Hematopoietic multipotent progenitor cell (in vitro differentiated cells): ENCODE data around the gene CRYBG2. TPM values are rescaled to one million over a fixed set of nuclear protein-coding genes. Genes with fewer than 3 reads are reported as not detected.

Experiments used
- DNase-seq, 3 donors: peaks; one replicate each; pipeline ENCODE4 v3.0.0-alpha.2; 2011 to 2015; ENCODE audit warnings: low read depth in 2 of 3, low spot score in 2 of 3
- total RNA-seq: library from RNA; depleted of rRNA; stranded (reverse); fragments of >200 nt; gene quantifications from one replicate; pipeline ENCODE4 v1.2.3, GENCODE V29; 2012

CRYBG2 gene
- total RNA-seq, 1 donor, result under 0.01 TPM

DNA sequence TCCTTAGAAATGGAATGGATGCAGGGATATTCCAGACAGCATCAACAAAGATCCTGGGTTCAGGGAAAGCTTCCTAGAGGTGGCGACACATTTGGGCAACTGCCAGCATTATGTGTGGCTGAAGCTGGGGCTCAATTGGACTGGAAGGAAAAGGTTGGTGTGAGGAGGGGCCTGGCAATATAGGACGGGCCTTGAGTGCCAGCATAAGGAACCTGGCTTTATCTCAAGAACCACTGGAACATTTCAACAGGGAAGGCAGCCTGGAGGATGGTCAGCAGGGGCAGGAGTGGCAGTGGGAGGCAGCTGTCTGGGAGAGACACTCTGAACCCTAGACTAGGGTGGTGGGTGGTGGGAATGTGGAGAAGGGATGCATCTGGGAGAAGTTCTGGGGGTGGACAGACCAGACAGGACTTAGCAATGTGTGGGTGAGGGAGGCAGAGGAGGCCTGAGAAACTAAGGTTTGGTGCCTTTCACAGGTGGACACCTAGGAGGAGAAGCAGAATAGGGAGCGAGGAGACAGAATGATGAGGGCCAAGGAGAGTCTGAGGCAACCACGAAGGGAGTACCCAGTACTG, 70.6 kb downstream of the CRYBG2 start:
- no peak for DNase-seq

DNA sequence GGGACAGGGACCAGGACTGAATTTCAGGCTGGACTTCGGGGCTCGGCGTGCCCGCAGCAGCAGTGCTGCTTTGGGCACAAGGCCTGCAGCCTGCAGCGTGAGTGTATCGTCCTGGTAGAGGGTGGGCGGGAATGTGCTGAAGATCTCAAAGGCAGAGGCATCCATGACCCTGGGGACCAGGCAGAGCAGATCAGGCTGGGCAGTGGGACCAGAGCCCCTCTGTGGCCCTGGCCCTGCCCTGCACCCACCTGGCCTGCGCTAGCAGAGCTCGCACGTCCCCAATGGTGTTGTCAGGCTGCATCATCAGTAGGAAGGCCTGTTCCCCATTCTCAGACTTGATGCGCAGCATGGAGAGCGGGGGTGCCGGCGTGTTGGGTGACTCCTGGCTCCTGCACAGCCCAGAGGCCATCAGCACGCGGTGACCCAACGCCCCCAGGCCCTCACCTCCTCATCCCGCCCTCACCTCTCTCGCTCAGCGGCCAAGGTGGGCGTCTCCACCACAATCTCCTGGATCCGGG, 71.5 kb downstream of the CRYBG2 start:
- DNase-seq, result no peak

DNA sequence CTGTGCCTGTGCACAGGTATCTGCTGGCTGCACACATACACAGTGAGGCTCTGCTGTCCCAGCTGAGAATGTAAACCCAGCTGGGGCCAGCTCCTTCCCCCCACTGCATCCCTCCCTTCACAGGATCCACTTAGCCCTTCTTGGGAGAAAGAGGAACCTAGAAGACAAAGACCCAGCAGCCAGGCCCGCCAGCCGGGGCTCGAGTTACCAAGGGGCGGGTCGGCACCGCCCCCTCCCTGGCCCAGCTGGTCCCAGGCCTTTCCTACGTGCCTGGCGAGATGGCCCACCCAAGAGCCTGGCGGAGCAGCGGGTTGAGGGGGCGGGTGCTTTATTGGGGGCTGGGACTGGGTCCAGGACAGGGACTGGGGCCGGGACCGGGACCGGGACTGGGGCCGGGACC, 72.0 kb downstream of the CRYBG2 start:
- DNase-seq, result peak in 1 of 3 donors; percentile 54

DNA sequence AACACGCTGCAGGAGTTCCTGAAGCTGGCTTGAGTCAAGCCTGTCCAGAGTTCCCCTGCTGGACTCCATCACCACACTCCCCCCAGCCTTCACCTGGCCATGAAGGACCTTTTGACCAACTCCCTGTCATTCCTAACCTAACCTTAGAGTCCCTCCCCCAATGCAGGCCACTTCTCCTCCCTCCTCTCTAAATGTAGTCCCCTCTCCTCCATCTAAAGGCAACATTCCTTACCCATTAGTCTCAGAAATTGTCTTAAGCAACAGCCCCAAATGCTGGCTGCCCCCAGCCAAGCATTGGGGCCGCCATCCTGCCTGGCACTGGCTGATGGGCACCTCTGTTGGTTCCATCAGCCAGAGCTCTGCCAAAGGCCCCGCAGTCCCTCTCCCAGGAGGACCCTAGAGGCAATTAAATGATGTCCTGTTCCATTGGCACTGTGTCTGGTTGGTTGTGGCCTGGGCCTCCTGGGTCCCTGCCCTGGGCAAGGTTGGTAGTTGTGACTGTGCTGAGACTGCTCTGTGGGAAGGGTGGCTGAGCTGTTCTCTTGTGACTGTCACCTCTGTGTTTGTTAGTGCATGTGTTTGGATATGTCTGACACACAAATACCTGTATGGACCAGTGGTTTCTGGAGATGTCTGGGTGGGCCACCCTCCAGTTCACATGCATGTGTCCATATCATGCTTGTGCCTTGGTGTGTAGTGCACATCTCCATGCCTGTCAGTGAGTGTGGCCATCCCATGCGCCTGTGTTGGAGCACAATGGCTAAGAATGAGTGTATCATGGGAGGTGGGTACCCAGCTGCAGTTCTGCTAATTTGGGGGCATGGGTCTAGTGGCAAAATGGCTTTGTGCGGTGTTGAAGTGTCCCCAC, 72.6 kb downstream of the CRYBG2 start:
- no peak for DNase-seq

DNA sequence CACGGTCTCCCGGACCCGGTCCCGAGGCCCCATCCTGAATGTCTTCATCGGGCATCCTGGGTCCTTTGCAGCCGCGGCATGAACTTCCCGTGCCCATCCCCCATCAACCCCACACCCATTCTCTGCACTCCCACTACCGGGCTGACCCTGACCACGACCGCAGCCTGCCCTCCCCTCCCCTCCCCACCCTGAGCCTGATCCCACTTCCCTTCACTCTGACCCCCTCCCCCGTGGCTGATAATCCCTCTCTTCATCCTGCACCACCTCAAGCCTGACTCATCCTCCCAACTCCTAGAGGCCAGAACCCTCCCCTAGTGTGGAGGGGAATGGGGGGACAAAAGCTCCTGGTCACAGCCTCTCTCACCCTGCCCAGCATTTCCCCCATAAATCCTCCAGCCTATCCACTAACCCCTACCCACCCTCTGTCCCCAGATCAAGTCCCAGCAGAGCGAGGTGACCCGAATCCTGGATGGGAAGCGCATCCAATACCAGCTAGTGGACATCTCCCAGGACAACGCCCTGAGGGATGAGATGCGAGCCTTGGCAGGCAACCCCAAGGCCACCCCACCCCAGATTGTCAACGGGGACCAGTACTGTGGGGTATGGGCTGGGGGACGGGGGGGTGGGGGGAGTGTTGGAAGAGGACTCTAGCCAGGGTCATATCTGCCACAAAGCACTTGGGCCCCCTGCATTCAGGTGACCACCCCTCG, 73.4 kb downstream of the CRYBG2 start:
- no peak for DNase-seq

DNA sequence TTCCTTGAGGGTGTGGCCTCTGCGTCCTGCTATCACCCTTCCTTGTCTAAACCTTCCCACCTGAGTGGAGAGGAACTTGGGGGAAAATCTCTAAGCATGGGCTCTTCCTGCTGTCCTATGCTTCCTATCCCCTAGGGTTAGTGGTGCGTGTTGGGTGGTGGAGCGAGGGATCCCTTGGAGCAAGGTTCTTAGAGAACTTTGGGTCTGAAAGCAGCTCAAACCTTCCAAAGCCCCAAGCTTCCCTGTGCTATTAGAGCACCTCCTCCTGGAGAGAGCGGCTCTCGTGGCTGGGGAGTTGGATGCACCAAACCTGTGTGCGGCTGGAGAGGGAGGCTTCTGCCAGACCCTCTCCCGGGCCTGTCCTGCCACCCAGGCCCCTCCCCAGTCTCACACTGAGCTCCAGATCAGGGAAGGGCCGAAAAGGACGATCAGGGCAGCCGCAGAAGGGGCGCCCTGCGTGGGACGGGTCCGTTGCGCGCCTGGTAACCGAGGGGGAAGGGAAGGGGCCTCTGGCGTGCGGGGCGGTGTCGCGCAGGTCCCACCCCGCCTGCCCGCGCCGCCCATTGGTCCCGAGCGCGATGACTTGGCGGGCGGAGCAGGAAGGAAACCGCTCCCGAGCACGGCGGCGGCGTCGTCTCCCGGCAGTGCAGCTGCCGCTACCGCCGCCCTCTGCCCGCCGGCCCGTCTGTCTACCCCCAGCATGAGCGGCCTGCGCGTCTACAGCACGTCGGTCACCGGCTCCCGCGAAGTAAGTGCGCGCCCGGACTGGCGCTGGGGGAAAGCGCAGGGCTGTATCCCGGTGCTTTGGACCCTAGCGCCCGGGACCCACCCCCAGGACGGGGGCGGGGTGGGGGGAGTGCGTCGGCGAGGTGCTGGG, 74.2 kb downstream of the CRYBG2 start, which contains the start of gene SH3BGRL3:
SH3BGRL3 (plus strand) TSS at position 631 of the 877 bp plus-strand sequence; CDS start at position 701, 70 bp downstream.
- peak; percentile 63 to 84 (median 80) for DNase-seq

DNA sequence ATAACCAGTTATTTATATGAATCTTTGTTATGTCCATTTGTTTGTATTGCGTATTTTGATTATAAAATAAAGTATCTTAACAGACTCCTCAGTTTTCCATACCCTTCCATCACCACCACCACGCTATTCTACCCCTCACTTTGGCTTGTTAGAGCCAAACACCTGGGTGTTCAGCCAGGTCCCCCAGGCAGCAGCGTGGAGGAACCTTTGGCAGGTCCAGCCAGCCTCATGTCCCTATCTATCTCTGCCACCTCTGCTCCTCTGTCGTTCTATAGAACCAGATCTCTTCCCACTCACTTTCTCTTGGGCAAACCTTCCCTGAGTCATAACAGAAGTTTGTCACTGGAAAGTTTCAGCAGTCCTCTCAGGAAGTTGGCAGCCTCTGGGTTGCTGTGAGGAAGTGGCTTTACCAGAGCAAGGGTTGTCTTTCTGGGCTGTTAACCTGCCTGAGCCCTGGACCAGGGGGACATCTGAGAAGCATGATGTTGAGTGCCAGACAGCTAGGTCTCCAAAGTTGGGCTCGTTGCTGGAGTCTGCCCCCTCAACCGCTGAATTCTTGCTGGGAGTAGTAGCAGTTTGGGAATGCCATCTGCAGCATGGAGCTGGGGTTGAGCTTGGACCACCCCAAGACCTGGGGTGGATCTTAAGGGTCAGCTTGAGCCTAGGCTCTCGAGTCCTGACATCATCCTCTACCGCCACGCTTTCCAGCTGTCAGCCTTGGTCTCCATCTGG, 75.0 kb downstream of the CRYBG2 start:
- peak in 2 of 3 donors; percentile 33 to 58 for DNase-seq

DNA sequence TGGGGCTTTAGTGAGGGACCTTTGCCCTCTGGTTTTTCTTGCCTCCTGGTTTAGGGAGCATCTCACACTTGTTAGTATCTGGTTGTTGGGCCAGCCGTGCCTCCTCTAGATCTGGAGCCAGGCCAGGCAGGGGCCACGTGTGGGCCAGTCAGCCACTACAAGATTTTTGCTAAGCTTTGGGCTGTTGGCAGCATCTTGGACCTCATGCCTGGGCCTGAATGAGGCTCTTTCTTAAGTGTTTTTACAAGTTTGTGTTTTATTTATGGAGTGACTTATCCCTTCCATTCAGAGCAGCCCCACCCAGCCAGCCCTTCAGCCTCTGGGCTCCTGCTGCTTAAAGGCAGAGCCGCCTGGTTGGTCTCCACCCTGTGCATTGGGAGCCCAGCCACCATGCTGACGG, 75.6 kb downstream of the CRYBG2 start:
- DNase-seq, result no peak

DNA sequence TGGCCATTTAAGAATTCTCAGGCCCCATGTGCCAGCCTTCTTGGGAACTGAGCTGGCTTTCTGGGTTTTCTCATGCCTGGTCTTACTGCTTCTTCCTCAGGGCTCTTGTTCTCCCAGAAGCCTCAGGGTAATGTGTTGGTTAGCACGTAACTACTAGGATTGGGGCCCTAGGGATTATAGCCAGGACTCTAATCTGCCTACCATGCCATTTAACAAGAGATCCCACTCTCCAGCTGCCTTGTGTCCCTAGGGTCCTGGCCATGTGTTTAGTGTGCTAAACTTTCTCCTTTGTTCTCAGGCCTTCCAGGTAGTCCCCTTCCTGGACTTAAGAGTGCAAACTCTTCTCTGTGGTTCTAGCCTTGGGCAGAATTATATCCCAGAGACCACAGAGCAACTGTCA, 76.2 kb downstream of the CRYBG2 start:
- DNase-seq, result no peak

DNA sequence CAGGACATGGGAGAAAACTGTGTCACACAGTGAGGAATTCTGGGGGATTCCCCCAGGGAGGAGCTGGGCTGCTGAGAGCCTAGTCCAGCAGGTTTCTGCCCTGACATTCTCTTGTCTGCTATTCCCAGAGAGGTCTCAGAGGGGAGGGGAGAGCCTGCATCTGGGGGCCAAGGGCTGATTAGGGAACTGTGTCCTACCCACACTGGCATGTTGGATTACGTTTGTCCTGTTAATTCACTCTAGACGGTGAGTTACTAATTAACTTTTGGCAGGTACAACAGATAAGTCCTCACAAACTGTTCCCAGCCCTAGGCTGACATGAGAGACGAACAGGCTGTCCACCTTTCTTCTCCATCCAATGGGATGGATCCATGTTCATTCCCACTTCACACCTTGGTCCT, 76.7 kb downstream of the CRYBG2 start:
- no peak for DNase-seq

DNA sequence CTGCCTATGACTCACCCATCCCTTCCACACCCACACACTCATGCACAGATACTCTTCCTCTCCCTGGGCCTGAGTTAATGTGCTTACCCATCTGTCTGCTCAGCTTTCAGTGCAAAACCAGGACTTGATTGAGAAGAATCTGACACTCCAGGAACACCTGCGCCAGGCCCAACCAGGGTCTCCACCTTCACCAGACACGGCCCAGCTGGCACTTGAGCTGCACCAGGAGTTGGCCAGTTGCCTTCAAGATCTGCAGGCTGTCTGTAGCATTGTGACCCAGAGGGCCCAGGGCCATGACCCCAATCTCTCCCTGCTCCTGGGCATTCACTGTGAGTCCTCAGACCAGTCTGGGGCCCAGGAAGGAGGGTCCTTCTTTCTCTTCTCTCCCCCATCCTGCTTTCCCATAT, 77.5 kb downstream of the CRYBG2 start:
- no peak for DNase-seq

DNA sequence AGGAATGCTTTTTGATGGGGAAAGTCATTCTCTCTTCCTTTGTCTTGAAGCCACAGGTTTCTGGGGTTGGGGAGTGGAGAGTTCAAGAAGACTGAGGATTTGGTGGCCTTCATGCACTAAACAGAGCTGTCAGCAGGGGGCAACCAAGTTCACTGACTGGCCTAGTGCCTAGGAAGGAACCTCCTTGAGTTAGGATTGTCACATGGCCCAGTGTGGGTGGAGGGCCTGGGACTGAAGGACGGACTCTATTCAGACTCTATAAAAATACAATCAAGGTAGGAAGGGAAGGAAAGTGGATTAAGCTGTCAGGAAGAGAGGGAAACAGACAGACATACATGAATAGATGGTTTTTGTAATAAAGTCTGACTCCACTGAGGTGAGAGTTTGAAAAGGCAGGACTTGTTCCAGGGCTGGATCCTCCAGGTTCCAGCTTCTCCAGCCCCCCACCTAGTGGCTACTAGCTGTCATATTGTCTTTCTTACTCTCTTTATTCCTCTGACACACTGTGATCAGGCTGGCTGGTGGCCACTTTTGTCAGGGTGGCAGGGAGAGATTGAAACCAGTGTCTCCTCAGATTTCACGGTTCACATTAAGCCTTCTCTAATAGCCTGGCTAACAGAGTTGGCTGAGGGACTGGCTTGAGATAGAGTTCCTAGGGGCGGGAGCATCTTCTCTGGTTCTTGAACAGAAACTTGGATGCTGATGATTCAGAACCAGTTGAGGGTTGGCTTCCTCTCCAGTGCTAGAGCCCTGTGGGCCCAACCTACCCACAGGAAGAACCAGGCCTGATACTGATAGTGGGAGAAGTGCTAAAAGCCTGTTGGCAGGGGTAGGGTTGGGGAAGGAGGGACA, 78.1 kb downstream of the CRYBG2 start:
- DNase-seq, result peak in 2 of 3 donors; percentile 90 to 94

DNA sequence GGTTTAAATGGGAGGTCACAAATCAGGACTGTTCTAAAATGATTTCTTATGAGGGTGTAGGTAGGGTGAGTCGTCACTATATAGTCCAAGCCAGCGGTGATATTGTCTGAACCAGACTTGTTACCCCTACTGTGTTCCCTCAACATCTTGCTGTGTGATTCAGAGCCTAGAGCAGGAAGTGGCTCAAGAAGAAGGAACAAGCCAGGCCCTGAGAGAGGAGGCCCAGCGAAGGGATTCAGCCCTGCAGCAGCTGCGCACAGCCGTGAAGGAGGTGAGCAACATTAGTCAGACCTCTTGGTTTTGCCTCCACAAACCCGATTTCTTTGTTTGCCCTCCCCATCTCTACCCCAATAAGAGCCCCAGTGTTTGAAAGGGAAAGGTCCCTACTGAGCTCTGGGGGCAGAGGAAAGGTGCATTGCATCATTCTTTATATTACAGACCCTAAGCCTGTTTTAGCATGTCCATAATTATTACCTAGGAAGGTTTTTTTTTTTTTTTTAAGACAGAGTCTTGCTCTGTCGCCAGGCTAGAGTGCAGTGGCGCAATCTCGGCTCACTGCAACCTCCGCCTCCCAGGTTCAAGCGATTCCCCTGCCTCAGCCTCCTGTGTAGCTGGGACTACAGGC, 79.0 kb downstream of the CRYBG2 start:
- peak in 2 of 3 donors; percentile 39 to 51 for DNase-seq

Other genes with a start within 250 kb of the CRYBG2 start
- gene PDIK1L, start 242.3 kb downstream of the CRYBG2 start, total RNA-seq, result 8.6 TPM
- gene FAM110D, start 195.1 kb downstream of the CRYBG2 start, total RNA-seq, result 0.81 TPM
- gene C1orf232, start 185.2 kb downstream of the CRYBG2 start, total RNA-seq, result not detected
- gene ZNF593, start 184.2 kb downstream of the CRYBG2 start, total RNA-seq, result 55.2 TPM
- gene ZNF593OS, start 182.3 kb downstream of the CRYBG2 start, total RNA-seq, result not detected
- 5.9 TPM for gene CNKSR1, start 176.6 kb downstream of the CRYBG2 start, total RNA-seq
- gene CATSPER4, start 163.5 kb downstream of the CRYBG2 start, total RNA-seq, result not detected
- gene CEP85, start 119.9 kb downstream of the CRYBG2 start, total RNA-seq, result 29.4 TPM
- gene SH3BGRL3, start 74.0 kb downstream of the CRYBG2 start, total RNA-seq, result 77.0 TPM
- 18.6 TPM for gene UBXN11, start 47.5 kb downstream of the CRYBG2 start, total RNA-seq
- 227 TPM for gene CD52, start 36.2 kb downstream of the CRYBG2 start, total RNA-seq
- 0.27 TPM for gene ZNF683, start 18.6 kb upstream of the CRYBG2 start, total RNA-seq
- under 0.01 TPM for gene LIN28A, start 56.7 kb upstream of the CRYBG2 start, total RNA-seq
- 27.2 TPM for gene DHDDS, start 78.2 kb upstream of the CRYBG2 start, total RNA-seq
- 187 TPM for gene HMGN2, start 118.3 kb upstream of the CRYBG2 start, total RNA-seq
- 90.5 TPM for gene RPS6KA1, start 175.6 kb upstream of the CRYBG2 start, total RNA-seq